Activated T-helper 2 cell treated with anti-CD3 and anti-CD28 coated beads, Interferon-gamma antibody, Interleukin-2, Interleukin-4, amounts not matched to agents 10 μg/mL and 5 μg/mL and 100 μg/mL, durations not matched to agents 14 hours and 24 hours and 36 hours (primary cell): Measurements from ENCODE around the gene IGFBP7. TPM values are rescaled to one million over a fixed set of nuclear protein-coding genes. Genes with fewer than 3 reads are reported as not detected.
"Not testable (repeated sequence)": the region's sequence is repeated elsewhere in the genome, so short reads cannot be mapped to it uniquely, and the experiment has no call there.

Experiments
- DNase-seq: peaks from one replicate; pipeline ENCODE4 v3.0.0; 2021; ENCODE audit warnings: low spot score
- H3K27ac Mint-ChIP-seq: one replicate; pipeline ENCODE4 v1.8.0; 2021; ENCODE audit warnings: mixed read lengths
- H3K27me3 Mint-ChIP-seq: one replicate; pipeline ENCODE4 v1.8.0; 2021; ENCODE audit warnings: low read depth, mixed read lengths
- H3K36me3 Mint-ChIP-seq: one replicate; pipeline ENCODE4 v1.8.0; 2021; ENCODE audit warnings: low read depth, mixed read lengths
- H3K4me1 Mint-ChIP-seq: one replicate; pipeline ENCODE4 v1.8.0; 2021; ENCODE audit warnings: low read depth, mixed read lengths
- H3K4me3 Mint-ChIP-seq: one replicate; pipeline ENCODE4 v1.8.0; 2021; ENCODE audit warnings: low read depth, mild to moderate bottlenecking, moderate library complexity, mixed read lengths
- H3K9me3 Mint-ChIP-seq: one replicate; pipeline ENCODE4 v1.8.0; 2021; ENCODE audit warnings: mixed read lengths
- intact Hi-C: fragments of 100-400 bp; cut with micrococcal nuclease; formaldehyde crosslinking; loops from one replicate; pipeline ENCODE4 v1.15.1; 2023
- total RNA-seq: library from RNA; stranded (reverse); gene quantifications from 2 replicates; pipeline ENCODE4 v1.2.3, GENCODE V29; 2022

Gene IGFBP7
- total RNA-seq, 1 donor from 2014 or later = not detected

DNA sequence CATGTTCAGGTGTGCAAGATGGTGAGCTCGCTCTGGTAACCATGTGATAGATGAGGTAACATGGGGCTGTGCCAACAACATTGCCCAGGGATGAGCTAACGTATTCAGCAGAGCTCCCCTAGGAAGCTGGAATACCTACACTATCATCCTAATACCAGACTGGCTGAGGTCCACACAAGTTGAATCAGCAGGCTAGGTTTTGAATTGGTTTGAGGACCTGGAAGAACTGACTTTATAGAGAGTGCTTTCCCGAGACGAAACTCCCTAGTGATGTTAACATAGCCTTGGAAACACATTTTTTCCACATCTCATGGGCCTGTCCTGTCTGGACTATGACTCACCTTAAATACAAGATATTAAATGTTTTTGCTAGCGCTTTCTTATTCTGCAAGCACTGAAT lies 56.7 kb downstream of the IGFBP7 start:
- DNase-seq = no peak
- no peak overlapping the region for H3K4me3 Mint-ChIP-seq
- H3K27me3 Mint-ChIP-seq = peaks cover 17% of the 10 kb centered on the region
- H3K36me3 Mint-ChIP-seq = no peaks in the 10 kb centered on the region
- intact Hi-C loops = no loop called here
- H3K4me1 Mint-ChIP-seq = no peaks in the 10 kb centered on the region
- H3K9me3 Mint-ChIP-seq = no peaks in the 10 kb centered on the region
- no peak overlapping the region for H3K27ac Mint-ChIP-seq

DNA sequence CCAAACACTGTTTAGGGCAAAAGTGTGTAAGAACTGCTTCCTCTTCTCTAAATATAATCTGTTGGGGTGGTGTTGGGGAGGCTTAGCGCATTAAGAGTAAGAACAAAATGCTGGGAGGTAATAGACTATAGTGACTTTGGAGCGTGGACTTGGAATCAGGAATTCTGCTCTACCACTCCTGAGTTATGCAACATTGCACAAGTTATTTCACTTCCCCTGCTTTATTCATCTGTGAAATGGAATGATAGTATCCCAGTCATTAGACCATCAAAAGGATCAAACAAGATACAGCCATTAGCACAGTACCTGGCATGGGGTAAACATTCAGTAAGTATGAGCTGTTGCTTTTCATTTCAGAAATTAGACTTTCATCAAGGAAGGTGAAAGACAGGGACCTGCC lies 58.7 kb downstream of the IGFBP7 start:
- intact Hi-C loops = no loop called here
- peaks cover 9% of the 10 kb centered on the region for H3K27me3 Mint-ChIP-seq
- no peaks in the 10 kb centered on the region for H3K9me3 Mint-ChIP-seq
- H3K4me1 Mint-ChIP-seq = no peaks in the 10 kb centered on the region
- H3K36me3 Mint-ChIP-seq = no peaks in the 10 kb centered on the region
- no peak overlapping the region for H3K4me3 Mint-ChIP-seq
- no peak overlapping the region for H3K27ac Mint-ChIP-seq
- no peak for DNase-seq

DNA sequence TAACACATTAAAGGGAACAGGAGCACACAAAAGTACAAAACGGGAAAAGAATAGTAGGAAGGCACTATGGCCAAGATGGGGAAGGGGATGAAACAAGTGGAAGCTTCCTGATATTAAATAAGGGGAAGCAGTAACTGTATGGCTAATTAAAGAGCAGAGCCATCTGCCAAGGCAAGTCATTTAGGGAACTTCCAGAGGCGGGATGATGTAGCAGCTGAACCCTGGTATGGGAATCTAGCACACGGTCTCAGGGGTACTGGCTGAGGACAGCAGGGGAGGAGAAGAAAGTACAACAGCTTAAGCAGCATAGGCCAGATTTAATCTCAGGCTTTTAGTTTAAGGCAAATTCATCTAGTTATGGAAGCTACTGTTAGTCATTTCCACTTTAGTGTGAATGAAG lies 59.1 kb downstream of the IGFBP7 start:
- Mint-ChIP-seq H3K36me3 (no peaks in the 10 kb centered on the region), H3K9me3 (no peaks in the 10 kb centered on the region), H3K27ac (no peak overlapping the region), H3K27me3 (peaks cover 9% of the 10 kb centered on the region), H3K4me3 (no peak overlapping the region), H3K4me1 (no peaks in the 10 kb centered on the region)
- intact Hi-C loops = no loop called here
- no peak for DNase-seq

DNA sequence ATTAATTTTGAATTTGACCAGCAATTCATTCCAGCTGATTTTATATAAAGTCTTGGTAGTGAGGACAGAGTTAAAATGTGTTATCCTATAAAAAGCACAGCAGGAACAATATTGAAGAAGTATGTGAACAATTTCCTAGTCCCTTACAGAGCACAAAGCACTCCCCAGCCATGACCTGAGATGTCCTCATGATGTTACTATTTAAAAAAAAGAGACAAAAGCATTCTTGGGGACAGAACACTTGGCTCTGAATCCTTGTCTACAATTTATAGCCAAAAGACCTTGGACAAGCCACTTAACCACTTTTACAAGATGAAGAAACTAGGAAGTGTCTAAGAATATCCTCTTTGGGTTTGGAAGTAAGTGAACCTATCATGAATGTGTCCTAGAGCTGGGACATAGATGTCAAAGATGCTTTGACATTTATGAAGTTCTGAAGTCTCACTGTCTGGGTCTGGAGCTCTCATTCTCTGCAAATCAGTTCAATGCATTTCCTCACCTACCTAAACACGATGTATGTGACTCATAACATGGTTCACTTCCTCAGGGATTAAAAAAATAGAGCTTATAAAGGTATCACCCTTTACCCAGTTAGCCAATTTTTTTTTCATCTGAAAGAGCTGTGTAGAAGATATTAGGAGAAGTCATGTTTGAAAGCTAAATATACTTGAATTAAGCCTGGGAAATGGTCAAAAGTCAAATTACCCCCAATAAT lies 61.4 kb downstream of the IGFBP7 start:
- no peaks in the 10 kb centered on the region for H3K4me1 Mint-ChIP-seq
- DNase-seq = no peak
- H3K4me3 Mint-ChIP-seq = no peak overlapping the region
- H3K9me3 Mint-ChIP-seq = no peaks in the 10 kb centered on the region
- intact Hi-C loops = no loop called here
- H3K27me3 Mint-ChIP-seq = peaks cover 12% of the 10 kb centered on the region
- H3K36me3 Mint-ChIP-seq = no peaks in the 10 kb centered on the region
- H3K27ac Mint-ChIP-seq = no peak overlapping the region

DNA sequence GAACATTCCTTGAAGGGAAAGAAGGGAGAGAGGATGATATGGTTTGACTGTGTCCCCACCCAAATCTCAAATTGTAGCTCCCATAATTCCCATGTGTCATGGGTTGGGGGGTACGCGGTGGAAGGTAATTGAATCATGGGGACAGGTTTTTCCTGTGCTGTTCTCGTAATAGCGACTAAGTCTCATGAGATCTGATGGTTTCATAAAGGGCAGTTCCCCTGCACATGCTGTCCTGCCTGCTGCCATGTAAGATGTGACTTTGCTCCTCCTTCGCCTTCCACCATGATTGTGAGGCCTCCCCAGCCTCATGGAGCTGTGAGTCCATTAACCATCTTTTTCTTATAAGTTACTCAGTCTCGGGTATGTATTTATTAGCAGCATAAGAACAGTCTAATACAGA lies 63.1 kb downstream of the IGFBP7 start:
- DNase-seq, H3K27ac Mint-ChIP-seq, H3K4me1 Mint-ChIP-seq, H3K4me3 Mint-ChIP-seq, H3K9me3 Mint-ChIP-seq, intact Hi-C loops, H3K36me3 Mint-ChIP-seq: not testable (repeated sequence)
- H3K27me3 Mint-ChIP-seq = peaks cover 12% of the 10 kb centered on the region

DNA sequence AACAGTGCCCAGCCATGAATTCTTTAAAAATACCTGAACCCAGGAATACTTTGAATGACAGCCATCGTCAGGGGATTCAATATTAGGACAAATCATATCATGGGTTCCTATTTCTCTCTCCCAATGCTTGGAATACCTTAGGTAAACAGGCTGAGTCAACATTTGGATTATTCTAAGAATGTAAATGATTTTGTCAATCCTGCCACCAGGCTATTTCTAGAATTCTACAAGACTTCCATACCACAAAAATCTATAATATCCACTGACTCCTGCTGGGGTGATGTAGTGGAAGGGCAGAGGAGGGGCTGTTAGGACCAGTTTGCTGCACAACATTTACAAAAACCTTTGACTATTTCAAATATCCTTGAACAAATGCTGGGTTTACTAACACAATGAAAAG lies 65.2 kb downstream of the IGFBP7 start:
- Mint-ChIP-seq H3K27ac (no peak overlapping the region), H3K27me3 (peaks cover 11% of the 10 kb centered on the region), H3K4me1 (no peaks in the 10 kb centered on the region), H3K36me3 (no peaks in the 10 kb centered on the region), H3K9me3 (no peaks in the 10 kb centered on the region), H3K4me3 (no peak overlapping the region)
- intact Hi-C loops = no loop called here
- DNase-seq = no peak

DNA sequence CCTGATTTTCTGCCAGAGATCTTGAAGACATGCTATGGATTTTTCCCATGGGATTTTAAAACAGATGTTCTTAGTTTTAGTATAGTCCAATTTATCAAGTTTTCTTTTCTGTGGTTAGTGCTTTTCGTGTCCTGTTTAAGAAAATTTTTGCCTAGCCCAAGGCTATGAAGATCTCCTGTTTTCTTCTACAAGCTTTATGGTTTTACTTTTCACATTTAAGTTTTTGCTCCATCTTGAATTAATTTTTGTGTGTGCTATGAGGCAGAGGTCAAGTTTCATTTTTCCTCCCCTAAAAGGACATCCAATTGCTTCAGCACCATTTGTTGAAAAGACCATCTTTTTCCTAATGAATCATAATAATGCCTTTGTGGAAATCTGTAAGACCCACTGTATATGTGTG lies 65.9 kb downstream of the IGFBP7 start:
- Mint-ChIP-seq H3K27ac (no peak overlapping the region), H3K27me3 (peaks cover 6% of the 10 kb centered on the region), H3K4me1 (no peaks in the 10 kb centered on the region), H3K36me3 (no peaks in the 10 kb centered on the region), H3K9me3 (no peaks in the 10 kb centered on the region), H3K4me3 (no peak overlapping the region)
- intact Hi-C loops = no loop called here
- no peak for DNase-seq

DNA sequence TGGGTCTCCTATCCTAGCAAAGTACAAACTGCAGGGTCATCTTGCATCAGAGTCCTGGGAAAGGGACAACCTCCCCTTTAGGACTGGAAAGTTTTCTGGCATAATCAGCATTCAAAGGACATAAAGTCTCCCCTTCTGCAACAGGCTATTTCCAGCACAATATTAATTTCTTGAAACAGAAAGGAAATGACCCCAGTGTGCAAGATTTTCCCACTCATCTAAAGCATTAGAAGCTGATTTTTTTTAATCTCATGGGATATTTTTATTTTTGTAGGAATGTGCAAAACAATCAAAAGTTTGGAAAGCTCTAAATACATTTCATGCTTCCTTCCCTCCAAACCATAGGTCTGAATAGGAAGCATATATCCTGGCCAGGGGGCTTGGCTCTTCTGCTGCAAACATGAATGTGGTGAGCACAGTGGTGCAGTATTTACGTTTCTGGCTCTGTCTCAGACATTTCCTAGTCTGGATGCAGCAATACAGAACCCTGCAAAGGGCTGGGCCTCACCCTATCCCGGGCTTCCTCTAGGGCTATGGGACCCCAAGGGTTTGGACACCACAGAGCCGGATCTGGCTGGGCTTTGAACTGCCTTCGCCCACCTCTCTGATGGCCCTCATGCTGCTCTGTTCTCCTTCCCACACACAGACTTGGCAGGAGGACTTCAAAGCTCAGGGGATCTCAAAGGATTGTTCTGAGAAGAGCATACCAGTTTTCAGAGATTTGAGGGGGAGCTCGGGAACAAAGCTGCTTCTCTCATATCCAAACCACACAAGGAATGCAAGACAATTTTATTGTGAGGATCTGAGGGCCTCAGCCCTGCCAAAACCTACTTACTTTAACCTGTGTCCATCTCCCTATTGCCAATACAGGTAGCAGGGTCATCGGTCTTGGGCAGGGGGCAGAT lies 66.6 kb downstream of the IGFBP7 start:
- no peaks in the 10 kb centered on the region for H3K9me3 Mint-ChIP-seq
- intact Hi-C loops = no loop called here
- H3K36me3 Mint-ChIP-seq = no peaks in the 10 kb centered on the region
- H3K27me3 Mint-ChIP-seq = peaks cover 5% of the 10 kb centered on the region
- no peaks in the 10 kb centered on the region for H3K4me1 Mint-ChIP-seq
- H3K4me3 Mint-ChIP-seq = no peak overlapping the region
- no peak for DNase-seq
- no peak overlapping the region for H3K27ac Mint-ChIP-seq

DNA sequence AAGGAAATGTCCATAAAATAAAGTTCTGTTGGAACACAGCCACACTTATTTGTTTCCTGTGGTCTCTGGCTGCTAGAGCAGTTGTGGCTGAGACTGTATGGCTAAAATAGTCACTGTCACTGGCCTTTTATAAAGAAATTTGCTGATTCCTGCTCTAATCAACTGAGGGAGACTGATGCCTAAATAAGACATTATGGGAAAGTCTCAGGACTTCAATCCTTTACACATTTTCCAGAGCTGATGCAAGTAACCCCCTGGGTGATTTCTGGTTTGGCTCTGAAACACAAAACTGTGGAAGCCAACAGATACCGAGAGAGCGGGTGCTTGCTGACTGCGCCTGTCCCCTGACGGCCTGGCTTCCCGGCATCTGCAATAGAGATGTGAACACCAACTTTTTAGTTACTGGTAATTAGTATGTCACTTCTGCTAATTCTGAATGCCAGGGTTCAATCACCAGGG lies 67.4 kb downstream of the IGFBP7 start:
- Mint-ChIP-seq H3K4me3 (no peak overlapping the region), H3K9me3 (no peaks in the 10 kb centered on the region), H3K4me1 (peaks cover 1% of the 10 kb centered on the region), H3K27ac (no peak overlapping the region), H3K36me3 (no peaks in the 10 kb centered on the region), H3K27me3 (peaks cover 9% of the 10 kb centered on the region)
- intact Hi-C loops = no loop called here
- DNase-seq = no peak

DNA sequence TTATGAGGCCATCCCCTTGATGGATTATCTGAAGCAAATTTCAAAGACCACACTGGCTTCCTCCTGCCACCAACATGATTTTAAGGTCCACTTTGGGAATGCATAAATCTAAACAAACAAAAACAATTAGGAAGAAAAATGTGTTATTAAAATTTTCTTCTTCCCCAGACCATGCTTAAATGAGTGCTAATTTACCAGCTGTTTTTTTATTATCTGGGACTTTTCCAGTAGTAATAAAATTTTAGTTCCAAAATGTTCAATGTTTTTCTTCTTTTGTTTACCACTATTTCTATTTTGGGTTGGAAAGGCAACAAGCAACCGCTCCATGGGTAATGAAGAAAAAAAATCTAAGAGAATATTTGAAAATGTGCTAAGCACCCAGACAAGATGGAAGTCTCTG lies 69.2 kb downstream of the IGFBP7 start:
- H3K27ac Mint-ChIP-seq = no peak overlapping the region
- peaks cover 12% of the 10 kb centered on the region for H3K27me3 Mint-ChIP-seq
- intact Hi-C loops = no loop called here
- H3K36me3 Mint-ChIP-seq = no peaks in the 10 kb centered on the region
- DNase-seq = no peak
- peaks cover 1% of the 10 kb centered on the region for H3K4me1 Mint-ChIP-seq
- H3K4me3 Mint-ChIP-seq = no peak overlapping the region
- H3K9me3 Mint-ChIP-seq = no peaks in the 10 kb centered on the region

DNA sequence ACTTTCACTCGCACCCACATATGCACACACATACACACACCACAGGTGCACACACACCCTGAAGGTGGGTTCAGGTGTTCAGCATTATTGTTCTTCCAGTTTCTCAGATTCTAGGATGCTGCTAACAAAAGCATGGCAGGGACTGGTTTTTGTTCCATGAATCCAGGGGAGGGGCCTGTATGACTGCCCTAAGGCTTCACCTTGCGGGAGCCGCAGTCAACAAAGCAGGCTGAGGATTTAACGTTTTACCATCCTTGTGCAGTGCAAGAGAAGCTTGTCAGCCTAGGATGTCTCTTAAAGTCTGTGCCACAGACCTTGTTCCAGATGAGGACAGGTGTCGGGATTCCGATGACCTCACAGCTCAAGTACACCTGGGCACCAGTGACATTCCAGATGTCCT lies 69.7 kb downstream of the IGFBP7 start:
- peaks cover 1% of the 10 kb centered on the region for H3K4me1 Mint-ChIP-seq
- H3K27ac Mint-ChIP-seq = no peak overlapping the region
- no peak overlapping the region for H3K4me3 Mint-ChIP-seq
- H3K27me3 Mint-ChIP-seq = peaks cover 13% of the 10 kb centered on the region
- no peak for DNase-seq
- intact Hi-C loops = no loop called here
- no peaks in the 10 kb centered on the region for H3K9me3 Mint-ChIP-seq
- no peaks in the 10 kb centered on the region for H3K36me3 Mint-ChIP-seq

DNA sequence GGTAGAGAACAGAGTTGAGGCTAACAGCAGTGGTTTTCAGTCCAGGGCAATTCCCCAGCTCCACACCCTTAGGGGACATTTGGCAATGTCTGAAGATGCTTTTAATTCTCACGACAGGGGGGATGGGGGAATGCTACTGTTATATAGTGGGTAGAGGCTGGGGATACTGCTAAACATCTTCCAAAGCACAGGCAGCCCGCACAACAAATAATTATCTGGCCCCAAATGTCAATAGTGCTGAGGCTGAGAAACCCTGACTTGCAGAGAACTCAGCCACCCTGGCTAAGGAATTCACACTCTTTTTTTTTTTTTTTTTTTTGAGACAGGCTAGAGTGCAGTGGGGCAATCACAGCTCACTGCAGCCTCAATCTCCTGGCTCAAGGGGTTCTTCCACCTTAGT lies 70.8 kb downstream of the IGFBP7 start:
- no peaks in the 10 kb centered on the region for H3K9me3 Mint-ChIP-seq

DNA sequence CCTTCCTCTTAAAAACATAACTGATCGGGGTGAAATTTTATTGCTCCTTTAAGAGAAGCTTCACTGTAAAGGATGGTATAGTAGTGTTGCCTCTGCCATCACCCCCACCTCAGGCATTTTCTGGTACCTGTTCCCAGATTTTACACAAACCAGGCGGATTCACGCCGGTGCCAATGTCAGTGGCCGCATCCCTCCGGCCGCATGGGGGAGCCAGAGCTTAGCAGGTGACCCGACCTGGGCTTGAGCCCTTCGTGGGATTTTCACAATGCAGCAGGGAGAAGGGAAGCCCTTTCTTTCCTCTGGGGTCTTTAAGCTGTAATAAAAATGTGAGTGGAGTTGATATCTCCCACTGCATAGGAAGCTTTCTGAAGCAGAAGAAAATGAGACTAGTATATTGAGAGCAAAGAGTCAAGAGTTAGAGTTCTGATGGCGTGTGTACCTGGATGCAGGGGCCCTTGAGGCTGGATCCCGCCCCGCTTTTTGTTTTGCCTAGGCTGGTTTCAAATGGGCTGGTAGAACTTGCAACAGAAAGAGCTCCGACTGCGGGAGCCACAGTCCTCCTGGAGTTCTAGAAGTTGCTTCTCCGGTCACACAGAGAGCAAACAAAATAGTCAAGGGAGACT lies 72.1 kb downstream of the IGFBP7 start:
- no peak overlapping the region for H3K4me3 Mint-ChIP-seq
- H3K27ac Mint-ChIP-seq = no peak overlapping the region
- H3K4me1 Mint-ChIP-seq = peaks cover 1% of the 10 kb centered on the region
- no peaks in the 10 kb centered on the region for H3K36me3 Mint-ChIP-seq
- H3K27me3 Mint-ChIP-seq = peaks cover 10% of the 10 kb centered on the region
- DNase-seq = no peak
- intact Hi-C loops = no loop called here
- no peaks in the 10 kb centered on the region for H3K9me3 Mint-ChIP-seq

More for the DNA sequence above, 70.8 kb downstream of the IGFBP7 start:
- Mint-ChIP-seq H3K4me1 (peaks cover 1% of the 10 kb centered on the region), H3K27ac (no peak overlapping the region), H3K27me3 (peaks cover 11% of the 10 kb centered on the region), H3K4me3 (no peak overlapping the region), H3K36me3 (no peaks in the 10 kb centered on the region)
- intact Hi-C loops = no loop called here
- no peak for DNase-seq
